ENCODE data around the gene TCAIM. TPM values are rescaled to one million over a fixed set of nuclear protein-coding genes. Genes with fewer than 3 reads are reported as not detected.

The TCAIM gene
- total and polyA plus RNA-seq, 3 donors from 2014 or later, result 12.3 to 33.5 (median 28.3) TPM

- Histone ChIP-seq H3K27ac (no peak overlapping the region), H3K36me3 (ENCODE audit: low read depth, missing control alignments) (no peaks in the 10 kb centered on the region), H3K4me3 (no peak overlapping the region), H3K27me3 (no peaks in the 10 kb centered on the region), H3K9me3 (no peaks in the 10 kb centered on the region), H3K4me1 (no peaks in the 10 kb centered on the region)
- DNase-seq, result peak; percentile 6
- 74 to 83% methylated on average over 2 to 11 of the region's 11 CpGs for WGBS, 2 donors
- TF ChIP-seq CTCF (IDR thresholded peaks at IDR 0.05) (no peak), POLR2A (IDR thresholded peaks at IDR 0.05) (no peak)
- intact Hi-C loops (cut with DNase I; ENCODE audit: low total_unique reads), result no loop called here
Measured at GRCh38 chr3:44419116-44419922, 80.8 kb downstream of the TCAIM start.

GRCh38 chr3:44419923-44420650, 81.5 kb downstream of the TCAIM start:
- no peak for TF ChIP-seq POLR2A (IDR thresholded peaks at IDR 0.05)
- TF ChIP-seq CTCF (IDR thresholded peaks at IDR 0.05), result no peak
- H3K27me3 ChIP-seq, result no peaks in the 10 kb centered on the region
- peak; percentile 12 for DNase-seq
- H3K27ac ChIP-seq, result no peak overlapping the region
- no peaks in the 10 kb centered on the region for H3K36me3 ChIP-seq (ENCODE audit: low read depth, missing control alignments)
- no peaks in the 10 kb centered on the region for H3K4me1 ChIP-seq
- intact Hi-C loops (cut with DNase I; ENCODE audit: low total_unique reads), result no loop called here
- WGBS, 2 donors, result 84 to 93% methylated on average over 10 to 14 of the region's 14 CpGs
- H3K4me3 ChIP-seq, result no peak overlapping the region
- H3K9me3 ChIP-seq, result no peaks in the 10 kb centered on the region

- Histone ChIP-seq H3K9me3 (no peaks in the 10 kb centered on the region), H3K27ac (no peak overlapping the region), H3K4me3 (no peak overlapping the region), H3K4me1 (no peaks in the 10 kb centered on the region), H3K27me3 (no peaks in the 10 kb centered on the region), H3K36me3 (ENCODE audit: low read depth, missing control alignments) (no peaks in the 10 kb centered on the region)
- DNase-seq, result peak; percentile 2
- TF ChIP-seq CTCF (IDR thresholded peaks at IDR 0.05), result no peak
- no peak for TF ChIP-seq POLR2A (IDR thresholded peaks at IDR 0.05)
- intact Hi-C loops (cut with DNase I; ENCODE audit: low total_unique reads), result no loop called here
- 75 to 79% methylated on average over 1 of the region's 1 CpG for WGBS, 2 donors
Measured at GRCh38 chr3:44420676-44421075, 82.1 kb downstream of the TCAIM start.

GRCh38 chr3:44421280-44421679, 82.7 kb downstream of the TCAIM start:
- Histone ChIP-seq H3K27ac (no peak overlapping the region), H3K27me3 (no peaks in the 10 kb centered on the region), H3K4me1 (no peaks in the 10 kb centered on the region), H3K9me3 (no peaks in the 10 kb centered on the region), H3K4me3 (no peak overlapping the region), H3K36me3 (ENCODE audit: low read depth, missing control alignments) (no peaks in the 10 kb centered on the region)
- DNase-seq, result peak; percentile 6
- intact Hi-C loops (cut with DNase I; ENCODE audit: low total_unique reads), result no loop called here
- TF ChIP-seq CTCF (IDR thresholded peaks at IDR 0.05) (no peak), POLR2A (IDR thresholded peaks at IDR 0.05) (no peak)
- 86 to 91% methylated on average over 4 to 6 of the region's 6 CpGs for WGBS, 2 donors

Data from testis (tissue), 3 donors.